Measurements from ENCODE around the gene SNX12.

SNX12 gene

DNA sequence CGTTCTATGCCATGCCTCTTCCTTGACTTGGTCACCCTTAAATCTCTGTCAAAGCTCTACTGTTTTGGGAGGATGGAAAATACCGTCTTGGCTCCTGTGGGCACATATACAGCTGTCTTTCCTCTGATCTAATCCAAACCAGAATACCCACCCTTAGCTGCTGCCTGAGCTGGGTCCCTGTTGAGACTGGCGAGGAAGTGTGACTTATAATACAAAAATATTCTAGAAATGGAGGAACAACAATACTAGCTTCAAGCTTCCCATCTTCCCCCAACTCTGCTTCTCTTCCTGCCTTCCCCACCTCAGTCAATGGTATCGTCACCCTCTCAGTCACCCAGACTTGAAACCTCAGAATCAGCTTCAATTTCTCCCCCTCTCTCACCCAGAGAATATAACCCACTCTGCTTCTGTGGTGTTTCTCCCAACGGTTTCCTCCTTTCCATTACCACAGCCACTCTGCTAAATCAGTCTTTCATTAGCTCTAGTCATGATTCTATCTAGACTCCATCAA is 43.8 kb upstream of the SNX12 start:
- TF ChIP-seq ESRRG (CRISPR knock-in tag; IDR thresholded peaks at IDR 0.05) (no peak), PPARA (CRISPR knock-in tag; IDR thresholded peaks at IDR 0.05; ENCODE audit: borderline replicate concordance) (no peak), GLIS3 (CRISPR knock-in tag; IDR thresholded peaks at IDR 0.05) (no peak), RARB (CRISPR knock-in tag; IDR thresholded peaks at IDR 0.05) (no peak), ZNF70 (CRISPR knock-in tag; IDR thresholded peaks at IDR 0.05) (no peak), ZNF565 (CRISPR knock-in tag; conservative IDR thresholded peaks at IDR 0.05; ENCODE audit: low read depth) (no peak), TCF4 (CRISPR knock-in tag; IDR thresholded peaks at IDR 0.05; ENCODE audit: borderline replicate concordance) (no peak)
- TF ChIP-seq, protein P1, sequence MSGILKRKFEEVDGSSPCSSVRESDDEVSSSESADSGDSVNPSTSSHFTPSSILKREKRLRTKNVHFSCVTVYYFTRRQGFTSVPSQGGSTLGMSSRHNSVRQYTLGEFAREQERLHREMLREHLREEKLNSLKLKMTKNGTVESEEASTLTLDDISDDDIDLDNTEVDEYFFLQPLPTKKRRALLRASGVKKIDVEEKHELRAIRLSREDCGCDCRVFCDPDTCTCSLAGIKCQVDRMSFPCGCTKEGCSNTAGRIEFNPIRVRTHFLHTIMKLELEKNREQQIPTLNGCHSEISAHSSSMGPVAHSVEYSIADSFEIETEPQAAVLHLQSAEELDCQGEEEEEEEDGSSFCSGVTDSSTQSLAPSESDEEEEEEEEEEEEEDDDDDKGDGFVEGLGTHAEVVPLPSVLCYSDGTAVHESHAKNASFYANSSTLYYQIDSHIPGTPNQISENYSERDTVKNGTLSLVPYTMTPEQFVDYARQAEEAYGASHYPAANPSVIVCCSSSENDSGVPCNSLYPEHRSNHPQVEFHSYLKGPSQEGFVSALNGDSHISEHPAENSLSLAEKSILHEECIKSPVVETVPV (CRISPR knock-in tag; IDR thresholded peaks at IDR 0.05) = no peak
- no peak for ATAC-seq

DNA sequence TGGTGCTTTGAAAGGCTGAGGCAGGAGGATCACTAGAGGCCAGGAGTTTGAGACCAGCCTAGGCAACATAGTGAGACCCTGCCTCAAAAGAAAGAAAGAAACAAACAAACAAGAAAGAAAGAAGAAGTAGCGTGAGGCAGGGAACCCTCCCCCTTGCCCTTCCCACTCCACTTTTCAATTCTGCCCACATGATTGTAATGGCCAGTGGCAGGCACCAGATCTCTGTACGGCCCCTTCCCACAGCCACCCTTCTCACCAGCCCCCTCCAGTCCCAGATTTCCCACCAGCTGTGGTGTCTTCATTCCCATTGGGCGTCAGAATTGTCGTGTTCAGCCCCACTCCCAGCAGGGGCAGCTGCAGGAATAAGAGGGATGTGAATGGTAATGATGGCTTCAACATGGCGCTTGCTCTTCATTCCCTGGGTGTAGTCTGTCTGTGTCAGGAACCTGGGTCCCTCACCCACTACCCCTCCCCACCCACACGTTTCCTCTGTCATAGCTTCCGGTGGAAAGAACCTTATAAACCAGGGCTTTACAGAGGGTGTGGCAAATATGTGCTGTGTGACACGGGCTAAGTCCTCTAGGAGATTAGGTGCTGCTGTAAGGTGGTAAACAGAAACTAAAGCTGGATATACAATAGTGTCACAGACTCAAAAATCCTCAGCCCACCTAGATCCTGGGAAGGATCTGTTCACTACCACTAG is 43.2 kb upstream of the SNX12 start, which contains the start of gene IL2RG:
Gene IL2RG, minus strand, starts transcription at position 437 of the 703 bp plus-strand sequence. Its CDS starts 38 bp downstream, at position 399.
- no peak for ATAC-seq
- TF ChIP-seq SNAI2 (CRISPR knock-in tag; IDR thresholded peaks at IDR 0.05) (no peak), BACH2 (CRISPR knock-in tag; IDR thresholded peaks at IDR 0.05; ENCODE audit: borderline replicate concordance) (no peak), TCF4 (CRISPR knock-in tag; IDR thresholded peaks at IDR 0.05; ENCODE audit: borderline replicate concordance) (no peak), ZNF70 (CRISPR knock-in tag; IDR thresholded peaks at IDR 0.05) (no peak), RARB (CRISPR knock-in tag; IDR thresholded peaks at IDR 0.05) (no peak), ZC3H10 (CRISPR knock-in tag; IDR thresholded peaks at IDR 0.05) (no peak)

DNA sequence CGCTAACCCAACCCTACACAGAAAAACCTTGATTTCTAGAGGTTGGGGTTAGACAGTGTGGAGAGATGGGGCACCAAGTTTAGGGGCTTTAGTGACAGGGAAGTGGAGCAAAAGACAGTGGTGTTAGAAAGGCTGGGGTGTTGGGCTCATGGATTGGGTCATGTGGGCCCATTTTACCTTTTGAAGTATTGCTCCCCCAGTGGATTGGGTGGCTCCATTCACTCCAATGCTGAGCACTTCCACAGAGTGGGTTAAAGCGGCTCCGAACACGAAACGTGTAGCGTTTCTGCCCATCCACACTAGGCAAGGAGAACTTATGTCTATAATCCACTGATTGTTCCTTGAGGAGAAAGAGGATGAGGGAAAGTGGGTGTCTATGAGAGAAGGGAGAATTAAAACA is 40.9 kb upstream of the SNX12 start:
- TF ChIP-seq ISL1 (CRISPR knock-in tag; IDR thresholded peaks at IDR 0.05) (no peak), ZFP3 (CRISPR knock-in tag; IDR thresholded peaks at IDR 0.05) (no peak), ZNF8 (CRISPR knock-in tag; IDR thresholded peaks at IDR 0.05) (no peak), ZNF70 (CRISPR knock-in tag; IDR thresholded peaks at IDR 0.05) (no peak), ZFP30 (CRISPR knock-in tag; IDR thresholded peaks at IDR 0.05) (no peak), GLIS3 (CRISPR knock-in tag; IDR thresholded peaks at IDR 0.05) (no peak), ARNTL (CRISPR knock-in tag; IDR thresholded peaks at IDR 0.05; ENCODE audit: borderline replicate concordance, low read depth) (no peak), ESRRG (CRISPR knock-in tag; IDR thresholded peaks at IDR 0.05) (no peak), TOX (CRISPR knock-in tag; IDR thresholded peaks at IDR 0.05; ENCODE audit: borderline replicate concordance) (no peak), OSR1 (CRISPR knock-in tag; IDR thresholded peaks at IDR 0.05) (no peak)
- TF ChIP-seq, protein P2, sequence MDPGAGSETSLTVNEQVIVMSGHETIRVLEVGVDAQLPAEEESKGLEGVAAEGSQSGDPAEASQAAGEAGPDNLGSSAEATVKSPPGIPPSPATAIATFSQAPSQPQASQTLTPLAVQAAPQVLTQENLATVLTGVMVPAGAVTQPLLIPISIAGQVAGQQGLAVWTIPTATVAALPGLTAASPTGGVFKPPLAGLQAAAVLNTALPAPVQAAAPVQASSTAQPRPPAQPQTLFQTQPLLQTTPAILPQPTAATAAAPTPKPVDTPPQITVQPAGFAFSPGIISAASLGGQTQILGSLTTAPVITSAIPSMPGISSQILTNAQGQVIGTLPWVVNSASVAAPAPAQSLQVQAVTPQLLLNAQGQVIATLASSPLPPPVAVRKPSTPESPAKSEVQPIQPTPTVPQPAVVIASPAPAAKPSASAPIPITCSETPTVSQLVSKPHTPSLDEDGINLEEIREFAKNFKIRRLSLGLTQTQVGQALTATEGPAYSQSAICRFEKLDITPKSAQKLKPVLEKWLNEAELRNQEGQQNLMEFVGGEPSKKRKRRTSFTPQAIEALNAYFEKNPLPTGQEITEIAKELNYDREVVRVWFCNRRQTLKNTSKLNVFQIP (CRISPR knock-in tag; IDR thresholded peaks at IDR 0.05; ENCODE audit: borderline replicate concordance, low read depth) = no peak
- TF ChIP-seq, protein P1 (CRISPR knock-in tag; IDR thresholded peaks at IDR 0.05) = no peak
- TF ChIP-seq, protein P3, sequence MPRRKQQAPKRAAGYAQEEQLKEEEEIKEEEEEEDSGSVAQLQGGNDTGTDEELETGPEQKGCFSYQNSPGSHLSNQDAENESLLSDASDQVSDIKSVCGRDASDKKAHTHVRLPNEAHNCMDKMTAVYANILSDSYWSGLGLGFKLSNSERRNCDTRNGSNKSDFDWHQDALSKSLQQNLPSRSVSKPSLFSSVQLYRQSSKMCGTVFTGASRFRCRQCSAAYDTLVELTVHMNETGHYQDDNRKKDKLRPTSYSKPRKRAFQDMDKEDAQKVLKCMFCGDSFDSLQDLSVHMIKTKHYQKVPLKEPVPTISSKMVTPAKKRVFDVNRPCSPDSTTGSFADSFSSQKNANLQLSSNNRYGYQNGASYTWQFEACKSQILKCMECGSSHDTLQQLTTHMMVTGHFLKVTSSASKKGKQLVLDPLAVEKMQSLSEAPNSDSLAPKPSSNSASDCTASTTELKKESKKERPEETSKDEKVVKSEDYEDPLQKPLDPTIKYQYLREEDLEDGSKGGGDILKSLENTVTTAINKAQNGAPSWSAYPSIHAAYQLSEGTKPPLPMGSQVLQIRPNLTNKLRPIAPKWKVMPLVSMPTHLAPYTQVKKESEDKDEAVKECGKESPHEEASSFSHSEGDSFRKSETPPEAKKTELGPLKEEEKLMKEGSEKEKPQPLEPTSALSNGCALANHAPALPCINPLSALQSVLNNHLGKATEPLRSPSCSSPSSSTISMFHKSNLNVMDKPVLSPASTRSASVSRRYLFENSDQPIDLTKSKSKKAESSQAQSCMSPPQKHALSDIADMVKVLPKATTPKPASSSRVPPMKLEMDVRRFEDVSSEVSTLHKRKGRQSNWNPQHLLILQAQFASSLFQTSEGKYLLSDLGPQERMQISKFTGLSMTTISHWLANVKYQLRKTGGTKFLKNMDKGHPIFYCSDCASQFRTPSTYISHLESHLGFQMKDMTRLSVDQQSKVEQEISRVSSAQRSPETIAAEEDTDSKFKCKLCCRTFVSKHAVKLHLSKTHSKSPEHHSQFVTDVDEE (CRISPR knock-in tag; IDR thresholded peaks at IDR 0.05) = no peak

More for the DNA sequence above, 40.9 kb upstream of the SNX12 start:
- ATAC-seq = no peak
